Sigmoid colon (tissue), 7 donors: Measurements from ENCODE around the gene SLC49A4. TPM values are rescaled to one million over a fixed set of nuclear protein-coding genes. Genes with fewer than 3 reads are reported as not detected.

ENCODE experiments used
- DNase-seq: peaks from one replicate; pipeline ENCODE4 v3.0.0-alpha.2; 2019
- H3K27ac ChIP-seq, 4 donors: fragments of 200-600 bp; sonication (generic); one replicate each; pipeline ENCODE4 v1.5.1; 2016 to 2019; ENCODE audit warnings: mild to moderate bottlenecking in 1 of 4
- H3K27me3 ChIP-seq, 3 donors: fragments of 200-600 bp; sonication (generic); one replicate each; pipeline ENCODE4 v1.5.1; 2019; ENCODE audit warnings: mild to moderate bottlenecking in 1 of 3
- H3K36me3 ChIP-seq, 4 donors: fragments of 200-600 bp; sonication (generic); one replicate each; pipeline ENCODE4 v1.5.1; 2016 to 2019
- H3K4me1 ChIP-seq, 4 donors: fragments of 200-600 bp; sonication (generic); one replicate each; pipeline ENCODE4 v1.5.1; 2017 to 2019
- H3K4me3 ChIP-seq, 4 donors: fragments of 200-600 bp; sonication (generic); one replicate each; pipeline ENCODE4 v1.5.1; 2017 to 2019; ENCODE audit warnings: mild to moderate bottlenecking in 2 of 4, moderate library complexity in 1 of 4
- H3K9me3 ChIP-seq, 4 donors: fragments of 200-600 bp in 3 of 4; sonication (generic) in 3 of 4; one replicate each; pipeline versions ENCODE4 v1.5.1 to v1.6.1; 2013 to 2019
- CTCF ChIP-seq, 4 experiments: fragments of 450-650 bp in 3 of 4; fragments of 200-600 bp in 1 of 4; IDR thresholded peaks; one replicate each; pipeline ENCODE4 v1.5.1; 2016 to 2019; ENCODE audit warnings: antibody characterized with exemption in 4 of 4, mild to moderate bottlenecking in 3 of 4, moderate library complexity in 2 of 4
- EP300 ChIP-seq, 4 donors: sonication (generic); formaldehyde crosslinking; IDR thresholded peaks; one replicate each; pipeline ENCODE4 v1.6.1; 2017; ENCODE audit warnings: antibody characterized with exemption in 4 of 4
- POLR2A ChIP-seq, 2 donors: fragments of 450-650 bp; IDR thresholded peaks; one replicate each; pipeline ENCODE4 v1.6.1; 2016; ENCODE audit warnings: antibody characterized with exemption in 2 of 2, mild to moderate bottlenecking in 2 of 2, moderate library complexity in 2 of 2
- POLR2AphosphoS5 ChIP-seq, 4 donors: sonication (generic); formaldehyde crosslinking; IDR thresholded peaks; one replicate each; pipeline ENCODE4 v1.6.1; 2017; ENCODE audit warnings: antibody characterized with exemption in 4 of 4
- WGBS, 2 donors: extraction: QIAGEN DNeasy Blood & Tissue Kit; methylation state at CpG; one replicate each; pipeline ENCODE4 v1.1.7; 2013; 5-methylcytosine and 5-hydroxymethylcytosine counted together
- intact Hi-C: fragments of 100-400 bp; cut with DNase I; formaldehyde crosslinking; loops from one replicate; pipeline ENCODE4 v1.15.1; 2023
- polyA plus RNA-seq, 3 donors: library from polyadenylated mRNA; stranded (reverse); fragments of 200-250 nt; gene quantifications; one replicate each; pipeline ENCODE4 v1.2.3, GENCODE V29; 2013
- total RNA-seq, 4 donors: library from RNA; depleted of rRNA; stranded (reverse); fragments of >200 nt; gene quantifications; one replicate each; pipeline ENCODE4 v1.1.0, GENCODE V29; 2016
- donor health status: healthy with polysubstance abuse.
- donor health status: Bipolar disorder and iron deficiency.
- donor health status: healthy.

The SLC49A4 gene
- total and polyA plus RNA-seq, 7 donors: 3.0 to 20.6 (median 15.0) TPM

GRCh38 chr3:122893754-122894668 is 99.1 kb downstream of the SLC49A4 start:
- no peaks in the 10 kb centered on the region for H3K27me3 ChIP-seq
- H3K9me3 ChIP-seq: no peaks in the 10 kb centered on the region
- peaks cover 0 to 26% (median 18%) of the 10 kb centered on the region in 4 donors for H3K4me1 ChIP-seq
- H3K4me3 ChIP-seq: no peak overlapping the region
- intact Hi-C loops: no loop called here
- H3K36me3 ChIP-seq: no peaks in the 10 kb centered on the region
- no peak overlapping the region for H3K27ac ChIP-seq
- DNase-seq: no peak
- WGBS, 2 donors: 71 to 80% methylated on average over 17 of the region's 17 CpGs
- no peak for TF ChIP-seq POLR2A (IDR thresholded peaks at IDR 0.05)
- no peak for TF ChIP-seq CTCF (IDR thresholded peaks at IDR 0.05)
- TF ChIP-seq POLR2AphosphoS5 (IDR thresholded peaks at IDR 0.05): no peak
- no peak for TF ChIP-seq EP300 (IDR thresholded peaks at IDR 0.05)

GRCh38 chr3:122898298-122898697 is 103.4 kb downstream of the SLC49A4 start:
- Histone ChIP-seq H3K4me1 (peaks cover 0 to 6% (median 0%) of the 10 kb centered on the region in 4 donors), H3K27me3 (no peaks in the 10 kb centered on the region), H3K4me3 (no peak overlapping the region), H3K36me3 (no peaks in the 10 kb centered on the region), H3K9me3 (no peaks in the 10 kb centered on the region), H3K27ac (no peak overlapping the region)
- intact Hi-C loops: no loop called here
- TF ChIP-seq CTCF (IDR thresholded peaks at IDR 0.05): no peak
- no peak for TF ChIP-seq POLR2A (IDR thresholded peaks at IDR 0.05)
- TF ChIP-seq POLR2AphosphoS5 (IDR thresholded peaks at IDR 0.05): no peak
- TF ChIP-seq EP300 (IDR thresholded peaks at IDR 0.05): no peak
- 33 to 72% methylated on average over 4 of the region's 4 CpGs for WGBS, 2 donors
- no peak for DNase-seq

GRCh38 chr3:122902326-122902725 is 107.5 kb downstream of the SLC49A4 start:
- TF ChIP-seq EP300 (IDR thresholded peaks at IDR 0.05) (no peak), POLR2AphosphoS5 (IDR thresholded peaks at IDR 0.05) (no peak), CTCF (IDR thresholded peaks at IDR 0.05) (no peak), POLR2A (IDR thresholded peaks at IDR 0.05) (no peak)
- WGBS, 2 donors: 91 to 92% methylated on average over 2 of the region's 2 CpGs
- intact Hi-C loops: no loop called here

GRCh38 chr3:122903171-122903570 is 108.3 kb downstream of the SLC49A4 start:
- Histone ChIP-seq H3K27ac (no peak overlapping the region), H3K4me1 (no peaks in the 10 kb centered on the region), H3K4me3 (no peak overlapping the region), H3K27me3 (no peaks in the 10 kb centered on the region), H3K9me3 (no peaks in the 10 kb centered on the region), H3K36me3 (no peaks in the 10 kb centered on the region)
- no peak for DNase-seq
- intact Hi-C loops: no loop called here
- TF ChIP-seq CTCF (IDR thresholded peaks at IDR 0.05) (no peak), EP300 (IDR thresholded peaks at IDR 0.05) (no peak), POLR2AphosphoS5 (IDR thresholded peaks at IDR 0.05) (no peak), POLR2A (IDR thresholded peaks at IDR 0.05) (no peak)
- WGBS, 2 donors: 78 to 87% methylated on average over 4 of the region's 4 CpGs

More at GRCh38 chr3:122902326-122902725, 107.5 kb downstream of the SLC49A4 start:
- Histone ChIP-seq H3K9me3 (no peaks in the 10 kb centered on the region), H3K36me3 (no peaks in the 10 kb centered on the region), H3K27ac (no peak overlapping the region), H3K27me3 (no peaks in the 10 kb centered on the region), H3K4me3 (no peak overlapping the region), H3K4me1 (no peaks in the 10 kb centered on the region)
- no peak for DNase-seq
